ENCODE data around the gene SLU7. TPM values are rescaled to one million over a fixed set of nuclear protein-coding genes. Genes with fewer than 3 reads are reported as not detected.

Gene SLU7
- total RNA-seq, 1 experiment from 2014 or later, result 56.9 TPM

DNA sequence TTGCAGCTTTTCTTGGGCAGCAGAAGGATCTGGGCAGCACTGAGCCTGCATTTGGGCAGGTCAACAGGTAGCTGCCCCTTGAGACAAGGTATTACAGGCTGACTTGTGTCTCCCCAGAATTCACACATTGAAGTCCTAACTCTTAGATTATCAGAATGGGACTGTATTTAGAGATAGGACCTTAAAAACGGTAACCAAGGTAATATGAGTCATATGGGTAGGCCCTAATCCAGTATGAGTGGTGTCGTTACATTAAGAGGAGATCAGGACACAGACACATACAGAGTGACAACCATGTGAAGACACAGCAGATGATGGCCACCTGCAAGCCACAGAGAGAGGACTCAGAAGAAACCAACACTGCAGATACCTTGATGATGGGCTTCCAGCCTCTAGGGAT is 51.6 kb downstream of the SLU7 start:
- DNase-seq (ENCODE audit: low read depth), result no peak

DNA sequence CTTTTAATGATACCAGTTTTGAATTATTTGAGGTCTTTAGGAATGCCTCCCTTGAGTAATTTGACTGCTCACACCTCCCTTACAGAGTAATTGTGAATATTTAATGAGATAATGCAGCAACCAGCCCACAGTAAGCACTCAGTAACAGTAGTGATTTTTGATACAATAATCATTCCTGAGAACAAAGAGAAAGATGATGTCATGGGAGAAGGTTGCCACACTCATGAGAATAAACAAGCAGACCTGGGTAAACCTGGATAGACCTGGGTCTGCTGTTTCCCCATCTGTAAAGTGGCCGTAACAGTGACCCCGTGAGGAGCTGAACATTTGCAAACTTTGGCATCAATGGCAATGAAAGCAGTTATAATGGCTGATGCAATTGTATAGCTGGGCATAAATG is 52.7 kb downstream of the SLU7 start:
- no peak for DNase-seq (ENCODE audit: low read depth)

DNA sequence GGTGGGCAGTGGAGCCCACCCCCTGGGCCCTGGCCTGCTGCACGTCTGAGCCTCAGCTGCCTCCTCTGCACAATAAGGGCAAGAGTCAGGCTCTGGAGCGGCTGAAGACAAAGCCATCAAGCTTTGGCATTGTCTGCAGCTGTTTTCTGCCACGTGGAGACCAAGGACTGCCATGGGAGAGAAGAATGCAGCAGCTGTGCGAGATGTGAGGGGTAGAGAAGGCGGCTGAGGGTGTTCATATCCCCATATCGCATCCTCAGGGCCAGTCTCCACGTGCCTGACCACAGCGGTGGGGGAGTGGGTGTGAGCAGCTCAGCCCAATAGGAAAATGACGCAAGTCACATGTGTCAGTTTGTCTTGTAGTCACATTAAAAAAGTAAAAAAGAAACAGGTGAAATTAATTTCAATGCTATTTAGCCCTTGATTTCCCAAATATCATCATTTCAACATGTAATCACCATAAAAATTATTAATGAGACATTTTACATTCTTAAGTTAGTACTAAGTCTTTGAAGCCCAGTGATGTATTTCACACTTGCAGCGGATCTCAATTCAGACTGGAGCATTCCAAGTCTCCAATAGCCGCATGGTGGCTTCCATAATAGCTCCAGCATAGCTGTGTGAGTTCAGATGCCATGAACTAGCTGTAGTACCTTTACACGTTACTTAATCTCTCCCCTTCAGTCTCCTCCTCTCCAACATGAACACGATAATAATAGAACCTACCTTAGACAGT is 55.1 kb downstream of the SLU7 start:
- peak; percentile 73 for DNase-seq (ENCODE audit: low read depth)

DNA sequence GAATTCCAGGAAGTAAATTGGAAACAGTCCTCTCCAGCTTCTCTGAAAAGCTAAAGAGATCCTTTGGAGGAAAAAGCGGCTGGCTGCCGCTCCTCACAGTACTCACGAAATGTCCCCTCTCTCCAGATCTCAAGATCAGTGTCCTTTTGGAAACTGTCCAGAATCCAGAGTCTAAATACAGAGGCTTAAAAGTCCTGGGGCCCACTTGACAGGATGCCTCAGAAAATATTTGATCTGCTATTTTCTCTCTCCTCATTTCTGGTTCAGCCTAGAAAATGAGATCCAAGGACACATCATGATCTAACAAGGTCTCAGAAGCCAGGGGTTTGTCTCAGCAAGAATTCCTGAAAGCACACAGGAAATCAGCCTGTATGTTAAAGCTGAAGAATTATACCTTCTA is 55.7 kb downstream of the SLU7 start:
- no peak for DNase-seq (ENCODE audit: low read depth)

DNA sequence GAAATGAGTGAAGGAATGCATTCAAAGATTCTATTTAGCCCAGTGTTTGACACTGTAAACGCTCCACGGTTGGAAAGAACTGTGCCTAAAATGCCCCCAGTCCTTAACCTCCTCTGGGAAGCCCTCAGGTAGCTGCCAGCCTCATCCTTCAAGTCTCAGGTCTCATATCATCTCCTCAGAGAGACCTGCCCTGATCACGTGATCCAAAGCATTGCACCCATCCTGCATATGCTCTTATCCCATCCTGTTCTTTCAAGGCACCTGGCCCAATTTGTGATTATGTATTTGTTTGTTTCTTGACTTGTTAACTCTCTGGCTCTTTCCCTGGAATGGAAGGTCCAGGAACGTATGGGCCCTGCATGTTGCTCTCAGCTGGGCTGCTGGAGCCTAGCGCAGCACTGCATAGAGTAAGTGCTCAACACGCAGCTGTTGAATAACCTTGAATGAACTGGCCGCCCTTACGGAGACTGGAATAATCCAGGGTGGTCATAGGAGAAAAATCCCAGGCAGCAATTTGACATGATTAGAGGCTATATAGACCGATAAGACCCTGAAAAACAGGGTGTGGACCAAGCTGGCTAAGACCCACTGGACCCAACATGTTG is 57.2 kb downstream of the SLU7 start:
- no peak for DNase-seq (ENCODE audit: low read depth)

DNA sequence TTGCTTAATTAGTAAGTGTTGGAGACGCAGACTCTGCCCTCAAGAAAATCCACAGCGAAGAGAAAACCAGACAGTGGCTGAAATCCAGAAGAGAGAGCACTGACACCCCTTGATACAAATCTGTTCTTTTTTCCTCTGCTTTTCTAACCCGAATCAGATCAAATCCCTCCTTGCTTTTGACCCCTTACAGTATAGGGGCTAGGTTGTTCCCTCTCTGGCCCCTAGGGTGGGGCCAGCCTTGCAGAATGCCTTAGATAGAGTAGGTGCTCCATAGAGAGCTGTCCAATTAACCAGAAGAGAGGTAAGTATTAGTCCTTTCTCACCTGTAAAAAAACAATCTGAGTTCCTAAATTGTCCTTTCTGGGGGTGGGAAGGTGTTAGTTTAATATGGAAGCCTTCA is 58.6 kb downstream of the SLU7 start:
- DNase-seq (ENCODE audit: low read depth), result no peak

DNA sequence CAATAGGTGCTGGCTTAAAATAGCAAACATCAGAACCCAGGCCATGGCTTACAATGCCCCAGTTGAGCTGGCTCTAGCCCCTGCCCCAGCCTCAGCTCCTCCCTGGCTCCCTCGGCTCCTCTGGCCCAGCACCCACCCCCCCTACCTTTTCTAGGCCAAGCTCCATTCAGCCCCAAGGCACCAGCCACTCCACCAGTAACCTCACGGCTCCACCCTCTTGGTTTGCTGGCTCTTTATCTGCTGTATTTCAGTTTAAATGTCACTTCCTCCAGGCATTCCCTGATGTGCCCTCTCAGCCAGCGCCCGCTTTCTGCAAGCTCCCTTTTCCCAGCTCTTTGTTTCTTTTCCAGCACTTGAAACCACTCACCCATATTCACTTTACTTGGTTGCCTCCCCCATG is 59.1 kb downstream of the SLU7 start:
- DNase-seq (ENCODE audit: low read depth), result no peak

DNA sequence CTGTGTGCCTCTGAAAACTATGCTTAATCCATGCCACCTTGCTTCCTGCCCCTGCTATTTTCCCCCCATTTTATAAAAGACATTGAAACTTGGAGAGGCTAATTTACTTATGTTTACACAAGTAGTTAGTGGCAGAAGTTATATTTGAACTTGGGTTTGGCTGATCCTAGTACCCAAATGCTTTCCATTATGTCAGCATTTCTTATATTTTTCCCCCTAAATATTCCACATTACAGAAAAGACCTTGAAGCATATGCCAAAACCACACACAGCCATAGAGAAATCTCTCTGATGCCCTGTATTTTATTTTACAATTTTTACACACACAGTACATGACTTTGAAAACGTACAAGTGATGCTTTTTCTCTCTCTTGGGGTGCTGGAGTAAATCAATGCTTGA is 59.6 kb downstream of the SLU7 start:
- DNase-seq (ENCODE audit: low read depth), result no peak

DNA sequence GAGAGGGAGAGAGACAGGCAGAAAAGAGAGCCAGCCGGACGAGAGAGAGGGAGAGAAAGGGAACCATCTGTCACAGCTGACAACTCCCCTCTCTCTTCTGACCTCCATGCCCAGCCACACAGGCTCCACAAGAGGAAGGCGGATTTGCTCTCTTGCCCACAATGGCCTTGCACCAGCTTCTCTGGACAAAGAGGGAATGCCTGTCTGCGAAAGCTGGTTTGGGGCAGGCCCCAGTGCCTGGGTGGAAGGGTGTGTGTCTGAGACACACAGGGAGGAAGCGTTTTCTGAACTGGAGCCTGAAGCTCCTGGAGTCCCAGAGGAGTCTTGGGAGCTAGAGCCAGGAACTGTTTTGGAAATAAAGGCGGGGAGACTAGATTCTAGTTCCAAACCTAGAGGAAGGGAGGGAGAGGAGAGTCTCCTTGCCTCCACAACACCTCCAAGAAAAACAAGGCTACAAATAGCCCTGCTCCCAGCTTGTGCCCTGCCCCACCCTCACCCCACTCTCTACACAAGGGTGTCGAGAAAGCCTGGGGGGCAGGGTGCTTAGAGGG is 60.9 kb downstream of the SLU7 start:
- DNase-seq (ENCODE audit: low read depth), result no peak

DNA sequence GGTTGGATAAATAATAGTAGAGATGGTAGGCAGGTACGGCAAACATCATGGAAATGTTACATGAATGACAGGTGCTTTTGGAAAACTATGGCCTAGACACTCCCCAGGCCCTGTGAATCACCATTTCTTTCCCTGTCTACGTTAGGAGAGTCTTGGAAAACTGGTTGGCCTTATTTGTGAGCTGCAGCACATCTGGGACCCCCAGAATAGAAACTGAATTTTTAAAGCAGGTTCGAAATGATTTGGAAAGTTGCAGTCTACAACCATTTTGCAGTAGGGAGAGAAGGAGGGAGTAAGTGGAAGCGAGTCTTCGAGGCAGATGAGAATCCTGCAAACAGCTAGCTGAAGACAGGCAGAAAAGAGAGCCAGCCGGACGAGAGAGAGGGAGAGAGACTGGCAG is 61.5 kb downstream of the SLU7 start:
- no peak for DNase-seq (ENCODE audit: low read depth)

DNA sequence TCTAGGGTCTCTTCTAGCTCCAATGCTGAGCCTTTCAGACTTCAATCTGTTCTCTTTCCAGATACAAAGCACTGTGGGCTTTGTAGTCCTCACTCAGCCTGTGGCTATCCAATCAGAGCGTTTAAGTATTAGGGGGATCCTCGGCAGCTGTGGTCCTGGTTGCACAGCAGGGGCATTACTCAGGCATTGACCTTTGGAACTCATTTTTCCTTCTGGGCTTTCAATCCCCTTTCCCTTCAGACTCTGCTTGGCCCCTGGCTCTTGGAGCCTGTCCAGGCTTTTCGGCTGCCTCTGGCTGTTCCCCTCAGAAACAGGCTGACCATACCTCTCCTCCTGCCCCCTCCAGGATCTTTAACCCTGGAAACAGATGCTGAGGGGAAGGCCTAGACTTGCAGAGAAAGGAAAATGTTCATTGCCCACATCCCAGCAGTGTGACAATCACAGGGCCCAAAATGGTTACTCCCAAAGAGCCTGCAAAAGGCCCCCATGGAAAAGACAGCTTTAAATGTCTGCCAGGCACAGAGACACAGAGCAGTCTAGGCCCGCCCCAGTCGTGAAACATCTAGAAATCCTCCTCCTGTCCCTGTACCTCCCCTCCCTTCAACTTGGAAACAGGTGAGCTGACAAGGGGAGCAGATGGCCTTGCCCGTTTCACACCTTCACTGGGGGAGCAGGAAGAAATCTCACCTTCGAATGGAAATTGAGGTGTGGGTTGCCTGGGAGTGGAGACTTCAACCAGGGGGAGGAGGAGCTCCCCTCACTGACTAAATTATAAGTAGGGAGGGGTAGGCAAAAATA is 62.1 kb downstream of the SLU7 start:
- DNase-seq (ENCODE audit: low read depth), result no peak

DNA sequence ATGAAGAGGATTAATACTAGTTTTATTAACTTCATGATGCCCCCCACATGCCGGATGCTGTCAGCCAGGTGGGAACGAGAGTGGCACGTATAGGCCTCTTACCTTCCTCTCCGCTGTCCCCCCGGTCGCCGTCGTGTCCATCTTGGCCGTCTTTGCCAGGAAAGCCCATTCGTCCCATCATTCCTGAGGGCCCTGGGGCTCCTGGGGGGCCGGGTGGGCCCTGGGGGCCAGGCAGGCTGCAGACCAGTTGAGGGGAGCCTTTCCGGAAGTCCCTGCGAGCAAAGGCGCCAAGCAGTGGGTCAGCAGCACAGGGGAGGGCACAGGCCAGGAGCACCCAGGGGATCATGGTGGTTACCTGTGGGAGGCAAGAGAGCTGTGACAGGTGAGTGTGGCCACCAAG is 64.2 kb downstream of the SLU7 start:
- no peak for DNase-seq (ENCODE audit: low read depth)

DNA sequence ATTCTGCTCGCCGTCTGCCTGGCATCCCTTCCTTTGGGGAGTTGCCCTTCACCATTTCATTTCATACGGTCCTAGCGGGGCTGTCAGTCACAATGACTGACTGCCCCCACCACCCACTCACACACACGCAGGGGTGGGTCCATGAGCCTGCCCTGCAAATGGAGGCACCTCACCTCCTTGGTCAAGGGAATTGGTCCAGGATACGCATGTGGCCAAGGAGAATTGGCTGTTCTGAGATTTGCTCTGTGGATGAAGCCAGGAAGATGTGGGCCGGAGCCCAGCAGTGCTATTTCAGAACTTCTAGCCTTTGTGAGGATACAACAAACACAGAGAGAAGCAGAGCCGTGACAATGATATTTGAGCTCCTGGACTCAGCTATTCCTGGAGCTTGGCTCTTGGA is 65.5 kb downstream of the SLU7 start:
- no peak for DNase-seq (ENCODE audit: low read depth)

DNA sequence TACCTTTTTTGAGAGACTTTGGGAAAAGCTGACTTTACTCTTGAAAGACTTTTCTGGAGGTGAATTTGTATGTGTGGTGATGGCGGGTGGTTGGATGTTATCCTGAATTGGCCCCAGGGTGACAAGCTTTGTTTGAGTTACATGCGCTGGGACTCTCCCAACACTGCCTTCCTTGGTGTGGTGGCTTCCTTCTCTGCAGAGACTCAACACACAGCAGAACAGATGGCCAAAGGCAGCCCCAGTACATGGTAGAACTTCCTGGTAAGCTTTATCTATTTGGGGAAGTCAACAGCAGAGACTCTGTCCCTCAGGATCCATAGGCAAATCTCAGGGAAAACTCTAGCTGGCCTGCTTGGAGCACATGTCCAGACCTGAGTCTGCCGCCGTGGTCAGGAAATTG is 66.6 kb downstream of the SLU7 start:
- no peak for DNase-seq (ENCODE audit: low read depth)

Other genes starting within 250 kb of the SLU7 start
- not detected in 2 replicates for gene FABP6, start 189.6 kb downstream of the SLU7 start, total RNA-seq (2014; rRNA removed)
- gene CCNJL, start 106.5 kb downstream of the SLU7 start, total RNA-seq (2014; rRNA removed), result 2.0 and 2.7 TPM in 2 replicates
- 2.4 and 2.5 TPM in 2 replicates for gene C1QTNF2, start 48.5 kb downstream of the SLU7 start, total RNA-seq (2014; rRNA removed)
- 5.6 and 6.1 TPM in 2 replicates for gene FAM200C, start 19.0 kb downstream of the SLU7 start, total RNA-seq (2014; rRNA removed)
- 235 and 291 TPM in 2 replicates for gene PTTG1, start 2.8 kb upstream of the SLU7 start, total RNA-seq (2014; rRNA removed)